Heart left ventricle (tissue), 13 donors: ENCODE measurements around the gene ZNF107.

Experiments used
- CTCF ChIP-seq, 12 donors: fragments of 200-600 bp; sonication (generic) in 4 of 12; IDR thresholded peaks; one replicate each; pipeline versions ENCODE4 v1.5.0 to v1.8.0; 2018 to 2022; ENCODE audit warnings: antibody characterized with exemption in 12 of 12, mild to moderate bottlenecking in 5 of 12
- POLR2A ChIP-seq, 2 donors: fragments of 450-650 bp; IDR thresholded peaks; one replicate each; pipeline ENCODE4 v1.6.1; 2017; ENCODE audit warnings: antibody characterized with exemption in 2 of 2, mild to moderate bottlenecking in 2 of 2, moderate library complexity in 2 of 2
- donor health status: ischemic (EF 13 %, LVEDD 7.1; RV severe dilation, severe dysfunction).
- donor health status: DM: no; HTN: yes; CAD: no.
- donor health status: DM: no; HTN: no; CAD: no.
- donor health status: ischemic (EF 25% LVEDD 6.9; RV normal size, moderate dysfunction).
- donor health status: ischemic (EF 25% LVEDD 5.7; RV mildly dilated, moderate dysfunction).
- donor health status: ischemic (EF 35%, LVEDD 5.7; RV mildly dilated, moderate dysfunction).
- donor health status: nonischemic (EF 11% LVEDD 7.7; RV severe dilation, severe dysfunction).
- donor health status: DM: yes; HTN: yes; CAD: no.
- donor health status: PGD.
- donor health status: ischemic (EF 29% LVEDD 5.4; RV normal size, mild dysfunction).
- donor health status: nonischemic (EF 23%, LVEDD 6.1; RV moderate dilation, normal function).

GRCh38 chr7:64744680-64745079 is 78.7 kb downstream of the ZNF107 start:
- TF ChIP-seq CTCF (IDR thresholded peaks at IDR 0.05) (no peak), POLR2A (IDR thresholded peaks at IDR 0.05) (no peak)
